Umbilical cord (tissue), 2 donors: ENCODE data around the gene HDAC11. TPM values are rescaled to one million over a fixed set of nuclear protein-coding genes. Genes with fewer than 3 reads are reported as not detected.

Experiments
- DNase-seq: peaks from one replicate; pipeline ENCODE4 v3.0.0-alpha.2; 2015; ENCODE audit warnings: low spot score
- total RNA-seq: library from RNA; depleted of rRNA; stranded (reverse); fragments of >200 nt; gene quantifications from one replicate; pipeline ENCODE4 v1.2.3, GENCODE V29; 2014; ENCODE audit warnings: low replicate concordance; ENCODE audit not compliant: insufficient read depth

The HDAC11 gene
- total RNA-seq, 1 donor from 2014 or later, result 7.9 TPM

DNA sequence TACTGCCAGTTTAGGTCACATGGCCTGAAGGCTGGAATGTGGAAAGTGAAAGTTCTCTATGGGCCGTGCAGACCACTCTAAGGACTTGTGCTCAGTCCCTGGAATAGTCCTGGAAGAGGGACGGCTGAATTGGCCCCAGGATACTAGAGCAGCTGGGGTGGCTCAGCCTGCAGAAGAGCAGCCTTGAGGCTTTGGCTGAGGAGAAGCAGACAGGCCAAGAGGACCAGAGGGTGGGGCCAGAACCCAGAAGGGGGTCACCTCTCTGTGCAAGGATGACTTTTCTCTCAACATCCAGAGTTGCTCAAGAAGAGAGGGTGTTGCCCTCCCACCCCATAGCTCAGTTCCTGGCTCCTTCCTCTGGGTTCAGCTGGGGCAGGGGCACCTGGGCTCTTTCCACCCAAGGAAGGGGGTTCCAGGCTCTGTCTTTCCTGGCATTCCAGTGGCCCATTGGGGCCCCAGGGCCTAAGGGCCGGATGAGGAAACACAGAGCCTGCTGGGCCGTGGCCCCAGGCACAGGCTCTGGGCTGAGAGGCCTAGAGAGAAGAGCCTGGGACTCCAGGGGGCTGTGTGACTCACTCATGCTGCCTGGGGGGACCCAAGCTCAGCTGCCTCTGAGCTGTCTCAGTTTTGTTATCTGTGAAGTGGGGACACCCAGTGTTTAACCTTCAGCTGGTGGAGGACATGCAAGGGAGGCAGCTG lies 60.3 kb downstream of the HDAC11 start:
- DNase-seq, result no peak

GRCh38 chr3:13541691-13542090 lies 61.6 kb downstream of the HDAC11 start:
- DNase-seq, result no peak

- DNase-seq, result no peak
Measured at GRCh38 chr3:13542142-13542541, 62.0 kb downstream of the HDAC11 start.

DNA sequence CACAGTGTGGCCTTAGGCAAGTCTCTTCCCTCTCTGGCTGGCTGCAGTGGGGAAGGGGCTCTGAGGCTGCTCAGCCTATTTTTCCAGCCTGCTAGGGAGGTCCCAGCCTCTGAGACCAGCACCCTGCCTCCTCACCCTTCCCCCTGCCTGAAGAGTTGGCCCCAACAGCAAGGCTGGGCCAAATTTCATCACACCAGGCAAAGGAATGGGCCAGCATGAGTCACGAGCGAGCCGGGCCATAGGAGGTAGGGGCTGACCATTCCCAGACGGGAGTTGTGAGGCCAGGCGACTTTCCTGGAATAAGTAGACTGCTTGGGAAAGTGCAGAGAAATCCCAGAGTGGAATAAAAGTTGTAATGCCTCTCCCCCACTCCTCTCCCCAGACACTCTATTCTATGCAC lies 63.1 kb downstream of the HDAC11 start:
- DNase-seq, result peak; percentile 67

GRCh38 chr3:13544293-13544831 lies 64.3 kb downstream of the HDAC11 start:
- no peak for DNase-seq

- DNase-seq, result no peak
Measured at GRCh38 chr3:13544951-13545651, 65.0 kb downstream of the HDAC11 start.

- no peak for DNase-seq
Measured at GRCh38 chr3:13545952-13546454, 65.9 kb downstream of the HDAC11 start.

GRCh38 chr3:13546667-13547171 lies 66.6 kb downstream of the HDAC11 start:
- DNase-seq, result peak; percentile 97

- no peak for DNase-seq
Measured at GRCh38 chr3:13547591-13548371, 67.7 kb downstream of the HDAC11 start.

- peak; percentile 79 for DNase-seq
Measured at GRCh38 chr3:13548696-13549622, 68.9 kb downstream of the HDAC11 start, which contains the start of gene FBLN2. Gene FBLN2, plus strand, starts transcription at chr3:13549125. Its CDS starts 21,231 bp downstream, at chr3:13570356.

DNA sequence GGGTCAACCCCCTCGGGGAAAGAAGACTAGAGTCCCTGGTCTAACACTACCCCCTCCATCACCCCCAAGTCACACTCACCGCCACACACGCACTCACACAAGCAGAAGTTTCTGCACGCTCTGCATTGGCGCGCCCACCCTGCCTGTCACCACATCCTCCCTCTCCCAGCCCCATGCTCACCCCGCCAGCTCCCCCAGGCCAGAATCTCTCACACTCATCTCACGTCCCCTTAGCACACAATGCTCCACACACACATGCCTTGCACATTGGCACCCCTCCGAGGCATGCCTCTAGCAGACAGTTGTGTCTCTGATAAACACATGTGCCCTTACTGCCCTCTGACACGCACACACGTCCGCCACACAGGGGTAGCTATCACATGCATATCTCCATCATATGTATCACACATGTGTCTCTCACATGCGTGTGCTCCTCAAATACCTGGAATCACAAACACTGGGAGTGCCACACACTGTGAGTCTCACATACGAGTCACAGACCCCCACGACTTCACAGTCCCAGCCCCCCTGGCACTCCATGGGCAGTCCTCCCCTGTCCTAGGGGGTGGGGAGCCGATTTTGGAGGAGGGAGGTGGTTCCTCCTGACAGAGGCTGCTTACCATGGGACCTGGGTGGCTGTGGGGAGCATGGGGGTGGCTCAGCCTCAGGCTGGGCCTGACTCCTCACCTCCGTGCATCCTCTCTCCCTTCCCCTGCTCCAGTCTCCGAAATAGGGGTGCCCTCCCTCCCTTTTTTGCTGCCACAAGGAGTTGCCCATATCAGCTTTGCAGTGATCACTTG lies 69.7 kb downstream of the HDAC11 start:
- no peak for DNase-seq

DNA sequence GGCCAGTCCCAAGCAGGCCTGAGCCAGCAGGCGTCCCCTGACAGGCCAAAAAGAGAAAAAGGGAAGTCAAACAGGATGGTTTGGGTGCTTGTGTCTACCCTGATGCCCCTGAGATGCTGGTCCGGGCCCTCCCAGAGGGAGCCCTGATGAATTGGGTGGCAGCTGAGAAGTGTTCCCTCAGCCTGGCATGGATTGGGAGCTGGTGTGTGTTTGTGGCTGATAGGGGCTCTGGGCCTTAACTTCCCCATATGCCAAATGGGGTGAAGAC lies 70.3 kb downstream of the HDAC11 start:
- no peak for DNase-seq

DNA sequence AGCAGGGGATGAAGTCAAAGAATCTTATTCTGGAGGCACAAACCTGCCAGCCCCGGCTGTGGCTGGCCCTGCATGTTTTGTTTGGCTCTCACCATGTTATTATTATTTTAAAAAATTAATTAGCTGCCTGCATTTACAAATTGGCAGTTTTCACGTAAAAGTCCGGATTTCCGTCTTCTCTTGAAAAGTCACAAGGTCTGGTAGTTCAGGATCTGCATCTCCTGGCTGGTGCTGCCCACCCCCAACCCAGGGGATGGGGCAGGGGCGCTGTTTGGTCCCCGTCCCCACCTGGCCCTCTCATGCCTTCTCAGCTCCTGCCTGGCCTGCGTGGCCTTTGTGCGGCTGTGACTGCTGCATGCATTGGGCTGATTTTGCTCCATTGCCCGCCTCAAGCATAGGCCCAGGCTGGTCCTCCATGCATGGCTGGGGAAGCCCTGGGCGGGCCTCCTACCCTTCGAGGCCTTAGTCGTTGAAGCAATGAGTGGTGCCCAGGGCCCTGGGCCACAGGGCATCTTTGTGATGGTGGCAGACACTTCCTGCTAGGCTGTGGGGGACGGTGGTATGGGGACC lies 70.8 kb downstream of the HDAC11 start:
- DNase-seq, result no peak

GRCh38 chr3:13552857-13553652 lies 72.9 kb downstream of the HDAC11 start:
- DNase-seq, result no peak

GRCh38 chr3:13553686-13554085 lies 73.6 kb downstream of the HDAC11 start:
- no peak for DNase-seq

DNA sequence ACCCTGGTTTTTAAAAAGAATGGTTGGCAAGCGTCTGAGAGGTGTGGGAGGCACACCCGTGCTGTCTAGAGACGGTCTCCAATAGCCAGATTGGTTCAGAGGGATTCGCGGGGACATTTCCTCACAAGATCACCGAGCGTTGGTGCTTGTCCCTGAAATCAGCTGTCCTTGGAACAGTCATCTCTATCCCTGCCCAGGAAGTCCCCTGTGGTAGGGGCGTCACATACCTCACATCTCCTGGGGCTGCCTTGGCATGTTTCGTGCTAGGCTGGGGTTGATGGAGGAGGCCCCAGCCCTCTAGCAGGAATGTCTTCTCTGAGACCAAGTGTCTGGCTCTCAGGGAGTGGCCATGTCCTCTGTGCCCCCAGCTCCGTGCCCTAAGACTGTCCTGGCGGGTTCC lies 75.6 kb downstream of the HDAC11 start:
- no peak for DNase-seq
